ENCODE data around the gene SMCO2.

GRCh38 chr12:27468241-27468640, 21.7 kb downstream of the SMCO2 start:
- TF ChIP-seq REST (IDR thresholded peaks at IDR 0.05; ENCODE audit: insufficient read depth in 1 of 2, low read depth in 2 of 2, low read length in 2 of 2) (no peak), TAF1 (IDR thresholded peaks at IDR 0.05; ENCODE audit: borderline replicate concordance, insufficient read depth, low read length) (no peak), POLR2AphosphoS5 (IDR thresholded peaks at IDR 0.05; ENCODE audit: low read depth, low read length) (no peak), SIN3A (IDR thresholded peaks at IDR 0.05; ENCODE audit: borderline replicate concordance, insufficient read depth, low read length) (no peak), FOXP2 (optimal IDR thresholded peaks at IDR 0.05; ENCODE audit: borderline replicate concordance, extremely low read depth, extremely low read length, insufficient read depth) (no peak)
